ENCODE results near the gene JSRP1.

JSRP1 gene

GRCh38 chr19:2224754-2225349 is 31.4 kb downstream of the JSRP1 start:
- no peaks in the 10 kb centered on the region for H3K4me1 ChIP-seq (ENCODE audit: control insufficient read depth, insufficient read depth, low read length)
- no peaks in the 10 kb centered on the region for H3K27me3 ChIP-seq (ENCODE audit: control insufficient read depth, insufficient read depth, low read length, poor library complexity, severe bottlenecking)
- H3K36me3 ChIP-seq (ENCODE audit: control insufficient read depth, insufficient read depth, low read length), result peaks cover 26% of the 10 kb centered on the region
- WGBS, 2 experiments, result 93 to 95% methylated on average over 13 of the region's 13 CpGs
- no peak overlapping the region for H3K4me3 ChIP-seq (ENCODE audit: insufficient read depth, low read depth, low read length)
- H3K9me3 ChIP-seq (ENCODE audit: control insufficient read depth, low read length), result no peaks in the 10 kb centered on the region
- H3K27ac ChIP-seq (ENCODE audit: insufficient read depth, low read depth, low read length, poor library complexity, severe bottlenecking), result no peak overlapping the region

DNA sequence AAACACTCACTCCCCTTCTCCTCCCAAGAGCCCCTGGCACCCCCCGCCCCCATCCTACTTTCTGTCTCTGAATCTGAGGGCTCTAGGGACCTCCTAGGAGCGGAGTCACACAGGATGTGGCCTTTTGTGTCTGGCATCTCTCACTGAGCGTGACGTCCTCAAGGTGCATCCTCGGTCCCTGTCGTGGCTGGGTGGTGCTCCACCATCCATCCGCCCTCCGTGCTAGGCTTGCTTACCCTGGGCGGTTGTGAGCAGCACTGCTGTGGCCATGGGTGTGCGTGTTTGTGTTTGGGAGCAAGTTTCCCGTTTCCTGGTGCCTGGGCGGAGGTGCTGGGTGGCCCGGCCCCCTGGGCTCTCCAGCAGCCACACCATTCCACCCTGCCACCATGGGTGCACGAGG is 32.3 kb downstream of the JSRP1 start:
- Histone ChIP-seq H3K27me3 (ENCODE audit: control insufficient read depth, insufficient read depth, low read length, poor library complexity, severe bottlenecking) (no peaks in the 10 kb centered on the region), H3K27ac (ENCODE audit: insufficient read depth, low read depth, low read length, poor library complexity, severe bottlenecking) (no peak overlapping the region), H3K36me3 (ENCODE audit: control insufficient read depth, insufficient read depth, low read length) (peaks cover 21% of the 10 kb centered on the region), H3K9me3 (ENCODE audit: control insufficient read depth, low read length) (no peaks in the 10 kb centered on the region), H3K4me3 (ENCODE audit: insufficient read depth, low read depth, low read length) (no peak overlapping the region), H3K4me1 (ENCODE audit: control insufficient read depth, insufficient read depth, low read length) (no peaks in the 10 kb centered on the region)
- 95 to 96% methylated on average over 14 of the region's 14 CpGs for WGBS, 2 experiments

DNA sequence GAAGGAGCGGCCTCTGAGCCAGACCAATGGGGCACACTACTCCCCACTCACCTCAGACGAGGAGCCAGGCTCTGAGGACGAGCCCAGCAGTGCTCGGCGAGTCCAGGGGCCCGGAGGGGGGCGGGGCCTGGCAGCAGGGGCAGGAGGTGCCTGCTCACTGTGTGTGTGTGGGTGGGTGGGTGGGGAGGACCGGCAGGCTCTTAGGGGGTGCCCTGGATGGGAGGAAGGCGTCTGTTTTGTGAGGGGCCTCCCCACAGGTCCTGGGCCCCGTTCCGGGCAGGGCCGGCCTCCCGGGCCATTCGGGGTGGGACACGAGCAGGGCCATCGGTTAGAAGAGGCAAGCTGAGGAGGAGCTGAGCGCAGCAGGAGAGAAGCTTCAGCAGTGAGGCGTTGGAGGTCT is 32.8 kb downstream of the JSRP1 start:
- WGBS, 2 experiments, result 96% methylated on average over 17 to 18 of the region's 18 CpGs
- no peaks in the 10 kb centered on the region for H3K27me3 ChIP-seq (ENCODE audit: control insufficient read depth, insufficient read depth, low read length, poor library complexity, severe bottlenecking)
- no peak overlapping the region for H3K27ac ChIP-seq (ENCODE audit: insufficient read depth, low read depth, low read length, poor library complexity, severe bottlenecking)
- H3K36me3 ChIP-seq (ENCODE audit: control insufficient read depth, insufficient read depth, low read length), result peaks cover 15% of the 10 kb centered on the region
- H3K4me3 ChIP-seq (ENCODE audit: insufficient read depth, low read depth, low read length), result no peak overlapping the region
- no peaks in the 10 kb centered on the region for H3K4me1 ChIP-seq (ENCODE audit: control insufficient read depth, insufficient read depth, low read length)
- no peaks in the 10 kb centered on the region for H3K9me3 ChIP-seq (ENCODE audit: control insufficient read depth, low read length)

DNA sequence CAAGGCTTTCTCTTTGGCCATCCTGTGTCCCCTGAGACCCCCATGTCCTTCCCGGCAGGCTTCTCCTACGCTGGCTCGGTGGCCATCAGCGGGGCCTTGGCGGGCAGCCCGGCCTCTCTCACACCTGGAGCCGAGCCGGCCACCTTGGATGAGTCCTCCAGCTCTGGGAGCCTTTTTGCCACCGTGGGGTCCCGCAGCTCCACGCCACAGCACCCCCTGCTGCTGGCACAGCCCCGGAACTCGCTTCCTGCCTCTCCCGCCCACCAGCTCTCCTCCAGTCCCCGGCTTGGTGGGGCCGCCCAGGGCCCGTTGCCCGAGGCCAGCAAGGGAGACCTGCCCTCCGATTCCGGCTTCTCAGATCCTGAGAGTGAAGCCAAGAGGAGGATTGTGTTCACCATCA is 34.3 kb downstream of the JSRP1 start:
- H3K27ac ChIP-seq (ENCODE audit: insufficient read depth, low read depth, low read length, poor library complexity, severe bottlenecking), result no peak overlapping the region
- H3K4me1 ChIP-seq (ENCODE audit: control insufficient read depth, insufficient read depth, low read length), result no peaks in the 10 kb centered on the region
- H3K27me3 ChIP-seq (ENCODE audit: control insufficient read depth, insufficient read depth, low read length, poor library complexity, severe bottlenecking), result no peaks in the 10 kb centered on the region
- H3K9me3 ChIP-seq (ENCODE audit: control insufficient read depth, low read length), result no peaks in the 10 kb centered on the region
- peaks cover 24% of the 10 kb centered on the region for H3K36me3 ChIP-seq (ENCODE audit: control insufficient read depth, insufficient read depth, low read length)
- H3K4me3 ChIP-seq (ENCODE audit: insufficient read depth, low read depth, low read length), result no peak overlapping the region
- 92 to 94% methylated on average over 20 of the region's 20 CpGs for WGBS, 2 experiments

GRCh38 chr19:2221250-2221831 is 34.9 kb downstream of the JSRP1 start:
- 92 to 93% methylated on average over 20 of the region's 20 CpGs for WGBS, 2 experiments
- Histone ChIP-seq H3K4me3 (ENCODE audit: insufficient read depth, low read depth, low read length) (no peak overlapping the region), H3K27ac (ENCODE audit: insufficient read depth, low read depth, low read length, poor library complexity, severe bottlenecking) (no peak overlapping the region), H3K36me3 (ENCODE audit: control insufficient read depth, insufficient read depth, low read length) (peaks cover 30% of the 10 kb centered on the region), H3K4me1 (ENCODE audit: control insufficient read depth, insufficient read depth, low read length) (no peaks in the 10 kb centered on the region), H3K27me3 (ENCODE audit: control insufficient read depth, insufficient read depth, low read length, poor library complexity, severe bottlenecking) (no peaks in the 10 kb centered on the region), H3K9me3 (ENCODE audit: control insufficient read depth, low read length) (no peaks in the 10 kb centered on the region)

GRCh38 chr19:2219726-2220125 is 36.5 kb downstream of the JSRP1 start:
- Histone ChIP-seq H3K9me3 (ENCODE audit: control insufficient read depth, low read length) (no peaks in the 10 kb centered on the region), H3K27me3 (ENCODE audit: control insufficient read depth, insufficient read depth, low read length, poor library complexity, severe bottlenecking) (no peaks in the 10 kb centered on the region), H3K4me1 (ENCODE audit: control insufficient read depth, insufficient read depth, low read length) (no peaks in the 10 kb centered on the region), H3K27ac (ENCODE audit: insufficient read depth, low read depth, low read length, poor library complexity, severe bottlenecking) (no peak overlapping the region), H3K36me3 (ENCODE audit: control insufficient read depth, insufficient read depth, low read length) (peaks cover 29% of the 10 kb centered on the region), H3K4me3 (ENCODE audit: insufficient read depth, low read depth, low read length) (no peak overlapping the region)
- WGBS, 2 experiments, result 97% methylated on average over 21 of the region's 21 CpGs

DNA sequence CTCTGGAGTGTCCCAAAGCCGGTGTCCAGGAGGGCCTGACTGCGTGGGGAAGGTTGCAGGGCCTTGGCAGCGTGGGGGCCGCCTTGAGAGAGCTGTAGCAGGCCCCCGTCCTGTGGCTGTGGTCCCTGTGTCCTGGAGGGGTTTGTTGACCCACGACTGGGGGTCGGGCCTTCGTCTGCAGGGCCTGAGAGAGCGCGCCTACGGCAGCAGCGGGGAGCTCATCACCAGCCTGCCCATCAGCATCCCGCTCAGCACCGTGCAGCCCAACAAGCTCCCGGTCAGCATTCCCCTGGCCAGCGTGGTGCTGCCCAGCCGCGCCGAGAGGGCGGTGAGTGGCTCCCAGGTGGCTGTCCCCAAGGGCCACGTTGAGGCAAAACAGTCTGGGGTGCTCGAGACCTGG is 38.6 kb downstream of the JSRP1 start:
- Histone ChIP-seq H3K4me1 (ENCODE audit: control insufficient read depth, insufficient read depth, low read length) (no peaks in the 10 kb centered on the region), H3K9me3 (ENCODE audit: control insufficient read depth, low read length) (no peaks in the 10 kb centered on the region), H3K36me3 (ENCODE audit: control insufficient read depth, insufficient read depth, low read length) (peaks cover 32% of the 10 kb centered on the region), H3K27ac (ENCODE audit: insufficient read depth, low read depth, low read length, poor library complexity, severe bottlenecking) (no peak overlapping the region), H3K4me3 (ENCODE audit: insufficient read depth, low read depth, low read length) (no peak overlapping the region), H3K27me3 (ENCODE audit: control insufficient read depth, insufficient read depth, low read length, poor library complexity, severe bottlenecking) (no peaks in the 10 kb centered on the region)
- WGBS, 2 experiments, result 96 to 97% methylated on average over 22 of the region's 22 CpGs

- 96 to 97% methylated on average over 43 of the region's 43 CpGs for WGBS, 2 experiments
These were observed 39.6 kb downstream of the JSRP1 start for GRCh38 chr19:2216361-2217225.

GRCh38 chr19:2215281-2215751 is 40.9 kb downstream of the JSRP1 start:
- no peak overlapping the region for H3K27ac ChIP-seq (ENCODE audit: insufficient read depth, low read depth, low read length, poor library complexity, severe bottlenecking)
- no peaks in the 10 kb centered on the region for H3K27me3 ChIP-seq (ENCODE audit: control insufficient read depth, insufficient read depth, low read length, poor library complexity, severe bottlenecking)
- no peaks in the 10 kb centered on the region for H3K4me1 ChIP-seq (ENCODE audit: control insufficient read depth, insufficient read depth, low read length)
- H3K4me3 ChIP-seq (ENCODE audit: insufficient read depth, low read depth, low read length), result no peak overlapping the region
- peaks cover 35% of the 10 kb centered on the region for H3K36me3 ChIP-seq (ENCODE audit: control insufficient read depth, insufficient read depth, low read length)
- H3K9me3 ChIP-seq (ENCODE audit: control insufficient read depth, low read length), result no peaks in the 10 kb centered on the region
- WGBS, 2 experiments, result 87% methylated on average over 31 of the region's 31 CpGs

More at GRCh38 chr19:2216361-2217225, 39.6 kb downstream of the JSRP1 start:
- Histone ChIP-seq H3K4me3 (ENCODE audit: insufficient read depth, low read depth, low read length) (no peak overlapping the region), H3K27me3 (ENCODE audit: control insufficient read depth, insufficient read depth, low read length, poor library complexity, severe bottlenecking) (no peaks in the 10 kb centered on the region), H3K9me3 (ENCODE audit: control insufficient read depth, low read length) (no peaks in the 10 kb centered on the region), H3K36me3 (ENCODE audit: control insufficient read depth, insufficient read depth, low read length) (peaks cover 35% of the 10 kb centered on the region), H3K4me1 (ENCODE audit: control insufficient read depth, insufficient read depth, low read length) (no peaks in the 10 kb centered on the region), H3K27ac (ENCODE audit: insufficient read depth, low read depth, low read length, poor library complexity, severe bottlenecking) (no peak overlapping the region)

DNA sequence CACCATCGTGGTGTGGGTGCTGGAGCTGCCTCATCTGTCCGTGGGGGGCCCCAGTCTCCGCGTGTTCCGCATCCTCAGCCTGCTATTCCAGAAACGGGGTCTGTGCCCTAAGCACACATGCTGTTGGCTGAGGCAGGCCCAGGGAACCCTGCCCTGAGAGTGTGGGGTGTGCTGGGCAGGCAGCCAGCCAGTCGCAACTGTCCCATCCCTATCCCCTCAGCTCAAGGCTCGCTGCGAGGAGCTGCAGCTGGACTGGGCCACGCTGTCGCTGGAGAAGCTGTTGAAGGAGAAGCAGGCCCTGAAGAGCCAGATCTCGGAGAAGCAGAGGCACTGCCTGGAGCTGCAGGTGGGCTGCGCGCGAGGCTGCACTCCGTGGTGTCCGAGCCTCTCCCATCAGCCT is 42.0 kb downstream of the JSRP1 start:
- Histone ChIP-seq H3K27me3 (ENCODE audit: control insufficient read depth, insufficient read depth, low read length, poor library complexity, severe bottlenecking) (no peaks in the 10 kb centered on the region), H3K27ac (ENCODE audit: insufficient read depth, low read depth, low read length, poor library complexity, severe bottlenecking) (no peak overlapping the region), H3K4me3 (ENCODE audit: insufficient read depth, low read depth, low read length) (no peak overlapping the region), H3K4me1 (ENCODE audit: control insufficient read depth, insufficient read depth, low read length) (no peaks in the 10 kb centered on the region), H3K36me3 (ENCODE audit: control insufficient read depth, insufficient read depth, low read length) (peaks cover 35% of the 10 kb centered on the region), H3K9me3 (ENCODE audit: control insufficient read depth, low read length) (no peaks in the 10 kb centered on the region)
- WGBS, 2 experiments, result 96 to 97% methylated on average over 17 of the region's 17 CpGs

Data from ectodermal cell (in vitro differentiated cells).